HepG2 (cell line): Measurements from ENCODE around the gene ZNF284. TPM values are rescaled to one million over a fixed set of nuclear protein-coding genes. Genes with fewer than 3 reads are reported as not detected.

ENCODE experiments used
- ATAD3A ChIP-seq: sonication (generic); formaldehyde crosslinking; IDR thresholded peaks from 2 replicates; pipeline ENCODE4 v1.4.0; 2020; ENCODE audit warnings: missing genetic modification reagents
- CENPX ChIP-seq: sonication (generic); formaldehyde crosslinking; IDR thresholded peaks from 2 replicates; pipeline ENCODE4 v1.9.0; 2021; ENCODE audit warnings: mild to moderate bottlenecking, missing genetic modification reagents, moderate library complexity
- MAFK ChIP-seq, 2 experiments: IDR thresholded peaks in 1 of 2; conservative IDR thresholded peaks in 1 of 2; 2 replicates each; pipeline ENCODE4 v1.6.1; 2011; ENCODE audit warnings: improper control_type of control experiment in 2 of 2, low read length in 2 of 2
- NFE2L1 ChIP-seq: sonication (generic); formaldehyde crosslinking; IDR thresholded peaks from 2 replicates; pipeline ENCODE4 v1.4.0; 2020; ENCODE audit warnings: missing genetic modification reagents, mild to moderate bottlenecking, borderline replicate concordance
- PAXIP1 ChIP-seq: sonication (generic); formaldehyde crosslinking; conservative IDR thresholded peaks from 2 replicates; pipeline ENCODE4 v1.4.0; 2020; ENCODE audit warnings: mild to moderate bottlenecking, missing genetic modification reagents, moderate library complexity
- PLRG1 ChIP-seq: fragments of 450-650 bp; conservative IDR thresholded peaks from 2 replicates; pipeline ENCODE4 v1.6.1; 2016
- POGK ChIP-seq: sonication (generic); formaldehyde crosslinking; conservative IDR thresholded peaks from 2 replicates; pipeline ENCODE4 v1.8.0; 2022; ENCODE audit warnings: mild to moderate bottlenecking, moderate library complexity, missing genetic modification reagents
- REL ChIP-seq: sonication (generic); formaldehyde crosslinking; conservative IDR thresholded peaks from 2 replicates; pipeline ENCODE4 v1.8.0; 2022; ENCODE audit warnings: mild to moderate bottlenecking, missing genetic modification reagents, moderate library complexity
- SOX13 ChIP-seq, 3 experiments: fragments of 450-650 bp in 1 of 3; sonication (generic) in 1 of 3; formaldehyde crosslinking in 1 of 3; IDR thresholded peaks in 2 of 3; conservative IDR thresholded peaks in 1 of 3; 2 replicates each; pipeline versions ENCODE4 v1.5.0 to v1.6.1; 2016 to 2020; ENCODE audit warnings: antibody characterized with exemption in 1 of 3, mild to moderate bottlenecking in 1 of 3, missing compliant biosample characterization in 1 of 3, missing genetic modification reagents in 1 of 3, moderate library complexity in 1 of 3
- UBTF ChIP-seq: sonication (generic); formaldehyde crosslinking; IDR thresholded peaks from 2 replicates; pipeline ENCODE4 v1.4.0; 2020; ENCODE audit warnings: mild to moderate bottlenecking, missing genetic modification reagents
- ZBTB8A ChIP-seq: sonication (generic); formaldehyde crosslinking; IDR thresholded peaks from 2 replicates; pipeline ENCODE4 v1.4.0; 2020; ENCODE audit warnings: mild to moderate bottlenecking, low read depth, missing genetic modification reagents, borderline replicate concordance
- ZFY ChIP-seq: sonication (generic); formaldehyde crosslinking; IDR thresholded peaks from 2 replicates; pipeline ENCODE4 v1.4.0; 2020; ENCODE audit warnings: missing genetic modification reagents
- ZNF275 ChIP-seq: sonication (generic); formaldehyde crosslinking; IDR thresholded peaks from 2 replicates; pipeline ENCODE4 v1.8.0; 2022; ENCODE audit warnings: missing genetic modification reagents, mild to moderate bottlenecking, inconsistent platforms, borderline replicate concordance
- ZNF331 ChIP-seq: sonication (generic); formaldehyde crosslinking; IDR thresholded peaks from 2 replicates; pipeline ENCODE4 v1.4.0; 2020; ENCODE audit warnings: missing genetic modification reagents
- ZNF362 ChIP-seq: sonication (generic); formaldehyde crosslinking; IDR thresholded peaks from 2 replicates; pipeline ENCODE4 v1.4.0; 2020; ENCODE audit warnings: missing genetic modification reagents, mild to moderate bottlenecking, borderline replicate concordance
- ZNF382 ChIP-seq: sonication (generic); formaldehyde crosslinking; IDR thresholded peaks from 2 replicates; pipeline ENCODE4 v1.5.0; 2020; ENCODE audit warnings: missing genetic modification reagents, mild to moderate bottlenecking, borderline replicate concordance
- ZNF598 ChIP-seq: sonication (generic); formaldehyde crosslinking; IDR thresholded peaks from 2 replicates; pipeline ENCODE4 v1.5.1; 2020; ENCODE audit warnings: mild to moderate bottlenecking, missing genetic modification reagents, borderline replicate concordance
- polyA plus RNA-seq, 8 experiments: library from polyadenylated mRNA; depleted of rRNA in 3 of 8; stranded (reverse) in 7 of 8; unstranded in 1 of 8; fragments of >200 nt; fragmentation: Illumina TruSeq in 4 of 8; extraction: Trizol in 4 of 8; gene quantifications; 2 replicates each; pipeline versions ENCODE4 v1.2.1 to v1.2.3, GENCODE V29; 2011 to 2016; ENCODE audit warnings: low read depth in 4 of 8, missing spikeins in 1 of 8, mixed read lengths in 1 of 8; ENCODE audit not compliant: insufficient read depth in 1 of 8
- total RNA-seq, 5 experiments: library from RNA; depleted of rRNA; stranded (reverse); fragments of >200 nt; fragmentation: Illumina TruSeq; extraction: Trizol; gene quantifications; 2 replicates each; pipeline ENCODE4 v1.2.3, GENCODE V29; 2016; ENCODE audit warnings: low read depth in 1 of 5

Gene ZNF284
- total and polyA plus RNA-seq, 2 of the 13 experiments (the other 11 are each of a cell fraction or from before 2014, with no cell fraction given): 1.2 to 2.3 TPM

- no peak for TF ChIP-seq UBTF
- no peak for TF ChIP-seq CENPX (CRISPR knock-in tag)
- peak; percentile 70; the same call in 1 of the 2 replicates for TF ChIP-seq ZNF331 (CRISPR knock-in tag)
- TF ChIP-seq SOX13 (IDR thresholded peaks at IDR 0.05): no peak
- TF ChIP-seq SOX13 (CRISPR knock-in tag; conservative IDR thresholded peaks at IDR 0.05 in 1 of 2, IDR thresholded peaks at IDR 0.05 in 1 of 2): no peak
- TF ChIP-seq ZBTB8A (CRISPR knock-in tag): no peak
- TF ChIP-seq MAFK (conservative IDR thresholded peaks at IDR 0.05 in 1 of 2, IDR thresholded peaks at IDR 0.05 in 1 of 2; ENCODE audit: low read length in 2 of 2): no peak
- no peak for TF ChIP-seq ATAD3A
- no peak; the same call in 1 of the 2 replicates for TF ChIP-seq ZNF362 (CRISPR knock-in tag)
- TF ChIP-seq ZFY: peak; percentile 89
- TF ChIP-seq REL (CRISPR knock-in tag): no peak
- no peak for TF ChIP-seq PLRG1
- no peak for TF ChIP-seq POGK (CRISPR knock-in tag)
- TF ChIP-seq ZNF598 (CRISPR knock-in tag): no peak
- no peak for TF ChIP-seq NFE2L1 (CRISPR knock-in tag)
- TF ChIP-seq ZNF382 (CRISPR knock-in tag): no peak
- no peak for TF ChIP-seq PAXIP1 (CRISPR knock-in tag)
- no peak for TF ChIP-seq ZNF275 (CRISPR knock-in tag)
Measured at GRCh38 chr19:44093931-44094765, 22.2 kb downstream of the ZNF284 start, which contains the start of gene ZNF224 (continued).
